ENCODE results near the gene RAD51C.
"Not testable (repeated sequence)": the region's sequence is repeated elsewhere in the genome, so short reads cannot be mapped to it uniquely, and the experiment has no call there.

Gene RAD51C

GRCh38 chr17:58684462-58684861, 7.9 kb upstream of the RAD51C start:
- not testable (repeated sequence) for DNase-seq

DNA sequence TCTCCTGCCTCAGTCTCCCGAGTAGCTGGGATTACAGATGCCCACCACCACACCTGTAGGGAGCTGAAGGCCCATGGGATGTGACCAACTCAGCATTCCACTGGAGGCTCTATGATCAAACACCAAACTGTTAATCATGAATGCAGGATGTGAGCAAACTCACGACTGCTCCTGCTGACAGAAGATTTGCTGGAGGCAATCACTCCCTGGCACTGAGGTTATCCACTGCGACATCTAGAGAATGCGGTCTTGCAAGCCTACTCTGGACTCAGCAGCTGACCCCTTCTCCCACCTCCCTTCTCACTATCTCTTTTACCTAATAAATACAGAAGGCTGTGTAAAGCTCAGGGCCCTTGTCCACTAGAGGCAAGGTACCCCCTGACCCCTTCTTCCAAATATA, 5.4 kb upstream of the RAD51C start:
- no peak for DNase-seq

GRCh38 chr17:58688521-58688920, 3.9 kb upstream of the RAD51C start:
- DNase-seq: no peak

DNA sequence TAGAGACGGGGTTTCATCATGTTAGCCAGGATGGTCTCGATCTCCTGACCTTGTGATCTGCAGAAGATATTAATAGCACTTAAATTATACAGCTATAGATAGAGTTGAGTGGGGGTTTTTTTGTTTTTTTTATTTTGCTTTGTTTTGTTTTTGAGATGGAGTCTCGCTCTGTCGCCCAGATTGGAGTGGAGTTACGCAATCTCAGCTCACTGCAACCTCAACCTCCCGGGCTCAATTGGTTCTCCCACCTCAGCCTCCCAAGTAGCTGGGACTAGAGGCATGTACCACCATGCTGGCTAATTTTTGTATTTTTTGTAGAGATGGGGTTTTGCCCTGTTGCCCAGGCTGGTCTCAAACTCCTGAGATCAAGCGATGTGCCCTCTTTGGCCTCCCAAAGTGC, 2.4 kb upstream of the RAD51C start:
- not testable (repeated sequence) for DNase-seq

DNA sequence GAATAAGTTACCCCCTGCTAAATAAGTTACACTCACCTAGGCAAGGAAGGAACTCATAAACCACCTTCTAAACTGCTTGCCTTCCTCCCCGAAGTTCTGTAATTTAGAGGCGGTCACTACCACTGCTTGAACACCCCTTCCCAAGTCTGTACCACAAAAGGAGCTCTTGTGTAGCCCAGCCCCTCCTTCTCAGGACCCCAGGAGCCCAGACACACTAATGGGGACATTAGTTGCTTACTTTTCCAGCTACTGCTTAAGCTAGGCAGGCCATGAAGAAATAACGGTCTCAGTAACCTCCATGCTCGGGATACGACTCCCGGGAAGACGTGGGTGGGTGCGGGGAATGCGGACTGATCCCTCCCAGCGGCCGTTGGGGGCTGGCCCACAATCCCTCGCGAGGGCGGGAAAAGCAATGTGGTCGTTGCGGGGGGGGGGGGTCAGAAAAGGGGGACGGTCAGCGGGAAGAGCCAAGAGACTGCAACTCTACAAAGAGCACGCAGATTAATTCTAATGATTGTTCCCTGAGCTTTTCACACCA, 632 bp upstream of the RAD51C start, which contains the start of gene TEX14:
Gene TEX14 (minus strand): TSS at position 345 of the 538 bp plus-strand sequence. CDS start 40,044 bp downstream, outside the sequence.
- DNase-seq: no peak

DNA sequence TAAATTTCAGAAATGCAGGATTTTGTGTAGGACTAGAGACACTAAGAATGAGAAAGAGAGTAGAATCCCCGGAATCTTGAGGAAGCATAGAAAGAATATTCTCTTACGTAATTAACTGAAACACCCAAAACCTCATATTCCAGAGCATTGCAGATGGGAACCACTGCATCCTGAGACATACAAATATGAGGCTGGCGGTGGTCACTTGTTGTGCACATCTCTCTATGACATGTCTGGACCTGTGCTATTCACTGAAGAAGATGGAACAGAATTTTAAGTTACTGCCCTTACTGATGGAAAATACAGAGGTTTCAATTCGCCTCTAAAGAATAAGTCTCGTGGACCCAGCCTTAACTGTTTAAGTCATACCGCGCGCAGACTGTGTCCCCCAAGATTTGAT, 806 bp downstream of the RAD51C start:
- DNase-seq: no peak

- no peak for DNase-seq
Measured at GRCh38 chr17:58693751-58694150, 1.3 kb downstream of the RAD51C start.

- DNase-seq: no peak
Measured at GRCh38 chr17:58694302-58694701, 1.9 kb downstream of the RAD51C start.

- no peak for DNase-seq
Measured at GRCh38 chr17:58694826-58695225, 2.4 kb downstream of the RAD51C start.

- DNase-seq: no peak
Measured at GRCh38 chr17:58699771-58700170, 7.4 kb downstream of the RAD51C start.

- no peak for DNase-seq
Measured at GRCh38 chr17:58702045-58702476, 9.7 kb downstream of the RAD51C start.

DNA sequence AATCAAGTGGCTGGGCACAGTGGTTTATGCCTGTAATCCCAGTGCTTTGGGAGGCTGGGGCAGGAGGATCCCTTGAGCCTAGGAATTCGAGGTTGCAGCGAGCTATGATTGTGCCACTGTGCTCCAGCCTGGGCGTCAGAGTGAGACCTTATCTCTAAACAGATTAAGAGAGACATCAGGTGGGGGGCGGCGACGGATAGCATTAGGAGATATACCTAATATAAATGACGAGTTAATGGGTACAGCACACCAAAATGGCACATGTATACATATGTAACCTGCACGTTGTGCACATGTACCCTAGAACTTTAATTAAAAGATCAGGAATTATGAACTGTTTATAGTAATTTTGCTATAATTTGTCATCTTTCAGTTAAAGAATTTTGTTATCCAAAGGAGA, 10.3 kb downstream of the RAD51C start:
- DNase-seq: no peak

DNA sequence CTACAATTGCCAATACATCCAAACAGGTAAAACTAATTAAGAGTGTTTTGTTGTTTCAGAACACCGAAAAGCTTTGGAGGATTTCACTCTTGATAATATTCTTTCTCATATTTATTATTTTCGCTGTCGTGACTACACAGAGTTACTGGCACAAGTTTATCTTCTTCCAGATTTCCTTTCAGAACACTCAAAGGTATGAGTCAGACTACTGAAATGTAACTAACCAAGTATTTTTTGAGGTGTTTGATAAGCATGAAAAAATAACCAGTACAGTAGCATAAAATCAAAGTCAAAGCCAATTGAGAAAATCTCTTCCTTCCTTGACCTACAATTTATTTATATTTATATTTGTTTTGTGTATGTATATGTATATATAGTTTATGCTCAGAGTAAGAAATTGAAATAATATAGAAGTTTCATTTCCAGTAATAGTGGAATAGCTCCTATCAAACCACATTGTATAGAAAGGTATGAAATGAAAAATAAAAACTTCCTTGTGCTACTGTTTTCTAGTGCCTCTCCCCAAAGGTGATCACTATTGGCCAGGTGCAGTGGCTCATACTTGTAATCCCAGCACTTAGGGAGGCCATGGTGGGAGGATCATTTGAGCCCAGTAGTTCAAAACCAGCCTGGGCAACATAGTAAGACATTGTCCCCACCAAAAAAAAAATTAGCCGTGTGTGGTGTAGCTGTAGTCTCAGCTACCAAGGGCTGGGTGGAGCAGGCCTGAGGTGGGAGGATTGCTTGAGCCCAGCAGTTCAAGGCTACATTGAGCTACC, 10.9 kb downstream of the RAD51C start:
- no peak for DNase-seq

DNA sequence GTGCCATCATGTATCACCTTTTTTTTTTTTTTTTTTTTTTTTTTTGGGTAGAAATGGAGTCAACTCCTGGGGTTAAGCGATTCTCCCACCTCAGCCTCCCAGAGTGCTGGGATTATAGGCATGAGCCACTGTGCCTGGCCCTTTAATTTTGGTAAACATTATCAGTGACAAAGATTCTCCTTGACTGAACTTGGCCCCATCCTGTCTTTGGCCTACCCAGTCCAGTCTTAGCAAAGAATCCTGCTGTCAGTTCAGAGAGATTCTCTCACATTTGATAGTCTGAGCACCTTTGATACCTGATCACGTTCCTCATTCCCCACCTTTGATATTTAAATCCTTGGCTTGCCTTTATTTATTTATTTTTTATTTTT, 11.5 kb downstream of the RAD51C start:
- DNase-seq: no peak

DNA sequence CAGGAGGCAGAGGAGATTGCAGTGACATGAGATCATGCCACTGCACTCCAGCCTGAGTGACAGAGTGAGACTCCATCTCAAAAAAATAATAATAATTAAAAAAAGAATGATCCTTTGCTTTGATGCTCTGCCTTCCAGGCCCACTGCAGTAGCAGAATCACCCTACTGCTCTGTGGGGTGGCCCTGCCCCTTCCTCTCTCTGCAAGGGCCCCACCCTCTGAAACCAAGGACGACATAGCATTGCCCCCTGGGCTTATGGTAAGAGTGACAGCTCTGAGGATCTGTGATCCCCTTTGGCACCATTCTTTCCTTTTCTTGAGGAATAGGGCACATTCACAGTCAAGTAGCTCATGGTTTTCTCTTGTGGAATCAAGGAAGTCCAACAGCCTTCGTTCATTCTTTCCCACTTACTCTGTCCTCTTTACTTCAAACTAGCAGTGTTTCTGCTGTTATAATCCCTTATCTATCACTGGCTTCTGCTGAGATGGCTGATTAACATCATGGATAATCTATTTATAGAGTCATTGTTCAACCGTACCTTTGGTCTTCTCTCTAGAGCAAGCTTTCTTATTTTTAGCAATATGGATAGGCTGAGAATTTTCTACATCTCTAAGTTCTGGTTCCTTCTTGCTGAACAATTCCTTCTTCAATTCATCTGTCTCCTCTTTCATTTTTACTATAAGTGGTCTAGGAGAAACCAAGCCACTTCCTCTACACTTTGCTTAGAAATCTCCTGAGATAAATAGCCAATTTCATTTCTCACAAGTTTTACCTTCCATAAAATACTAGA, 14.1 kb downstream of the RAD51C start:
- no peak for DNase-seq

DNA sequence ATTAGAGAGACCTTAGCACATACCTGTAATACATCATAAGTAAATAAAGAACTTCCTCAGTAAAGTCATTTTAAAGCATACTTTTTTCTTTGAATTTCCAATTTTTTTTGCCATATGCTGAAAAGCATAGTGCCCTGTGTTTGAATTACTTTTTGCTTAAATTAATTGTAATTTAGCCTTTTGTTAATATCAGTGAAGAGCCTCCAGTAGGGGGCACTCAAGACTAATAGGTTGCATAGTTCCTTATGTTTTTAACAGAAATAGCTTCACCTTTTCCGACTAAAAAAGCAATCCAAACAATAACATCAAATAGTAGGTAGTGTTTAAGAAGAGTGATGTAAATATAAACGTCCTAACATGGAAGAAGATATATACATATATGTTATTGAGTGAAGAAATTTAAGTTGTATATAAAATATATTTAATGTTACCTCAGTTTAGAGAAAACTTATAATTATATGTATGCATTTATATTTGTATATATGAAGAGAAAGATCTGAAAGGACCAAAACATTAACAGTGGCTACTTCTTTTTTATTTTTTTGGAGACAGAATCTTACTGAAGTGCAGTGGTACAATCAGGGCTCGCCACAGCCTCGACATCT, 18.6 kb downstream of the RAD51C start:
- DNase-seq: peak; percentile 34

- no peak for DNase-seq
Measured at GRCh38 chr17:58722274-58722673, 29.9 kb downstream of the RAD51C start.

GRCh38 chr17:58722696-58723095, 30.3 kb downstream of the RAD51C start:
- DNase-seq: no peak

DNA sequence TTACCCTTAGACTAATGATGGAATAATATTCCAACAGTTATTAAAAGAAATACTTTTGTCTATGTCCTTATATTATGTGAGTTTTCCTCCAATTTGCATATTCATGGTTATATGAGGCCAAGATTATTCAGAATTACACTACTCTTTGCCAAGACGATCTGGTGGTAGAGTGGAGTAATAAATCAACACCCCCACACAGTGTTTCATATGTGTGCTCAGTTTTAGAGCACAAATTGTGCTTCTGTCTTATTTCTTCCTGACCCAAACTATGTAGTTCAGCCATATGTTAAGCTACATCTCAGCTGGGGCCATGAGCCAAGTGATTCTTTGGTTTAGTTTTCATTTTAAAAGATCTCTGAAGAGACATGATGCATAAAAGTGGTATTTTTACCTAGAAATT, 36.4 kb downstream of the RAD51C start:
- no peak for DNase-seq

DNA sequence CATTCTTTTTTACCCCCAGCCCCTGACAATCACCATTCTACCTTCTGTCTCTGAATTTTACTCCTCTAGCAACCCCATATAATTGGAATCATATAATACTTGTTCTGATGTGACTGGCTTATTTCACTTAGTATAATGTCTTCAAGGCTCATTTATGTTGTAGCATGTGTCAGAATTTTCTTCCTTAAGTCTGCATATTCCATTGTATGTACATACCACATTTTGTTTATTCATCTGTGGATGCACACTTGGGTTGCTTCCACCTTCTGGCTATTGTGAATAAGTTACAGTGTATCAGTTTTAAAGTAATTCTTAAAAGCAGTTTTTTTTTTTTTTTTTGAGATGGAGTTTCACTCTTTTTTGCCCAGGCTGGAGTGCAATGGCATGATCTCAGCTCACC, 38.5 kb downstream of the RAD51C start:
- DNase-seq: no peak

DNA sequence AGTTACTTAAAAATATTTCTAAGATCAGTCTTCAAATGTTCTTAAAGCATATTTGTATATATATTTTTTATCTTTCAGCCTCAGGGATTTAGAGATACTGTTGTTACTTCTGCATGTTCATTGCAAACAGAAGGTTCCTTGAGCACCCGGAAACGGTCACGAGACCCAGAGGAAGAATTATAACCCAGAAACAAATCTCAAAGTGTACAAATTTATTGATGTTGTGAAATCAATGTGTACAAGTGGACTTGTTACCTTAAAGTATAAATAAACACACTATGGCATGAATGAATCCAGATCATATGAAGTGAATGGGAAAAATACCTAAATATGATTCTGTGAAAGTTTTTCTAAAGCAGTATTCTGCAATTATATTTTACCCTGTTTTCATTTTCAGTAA, 41.6 kb downstream of the RAD51C start:
- DNase-seq: no peak

DNA sequence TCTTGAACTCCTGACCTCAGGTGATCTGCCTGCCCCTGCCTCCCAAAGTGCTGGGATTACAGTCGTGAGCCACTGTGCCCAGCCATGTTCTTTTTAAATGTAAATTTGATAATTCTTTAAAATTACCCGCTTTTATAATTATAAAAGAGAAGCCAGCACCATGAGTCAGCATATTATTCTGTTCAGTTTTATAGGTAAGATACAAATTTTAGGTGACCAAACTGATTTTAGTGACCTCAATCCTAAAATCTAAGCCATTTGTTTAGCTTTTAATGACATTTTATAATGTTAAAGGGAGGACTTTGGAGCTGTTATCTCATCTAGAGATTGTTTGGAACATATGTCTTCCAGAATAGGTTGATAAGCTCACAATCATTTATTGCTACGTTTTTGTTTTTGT, 42.4 kb downstream of the RAD51C start:
- no peak for DNase-seq

DNA sequence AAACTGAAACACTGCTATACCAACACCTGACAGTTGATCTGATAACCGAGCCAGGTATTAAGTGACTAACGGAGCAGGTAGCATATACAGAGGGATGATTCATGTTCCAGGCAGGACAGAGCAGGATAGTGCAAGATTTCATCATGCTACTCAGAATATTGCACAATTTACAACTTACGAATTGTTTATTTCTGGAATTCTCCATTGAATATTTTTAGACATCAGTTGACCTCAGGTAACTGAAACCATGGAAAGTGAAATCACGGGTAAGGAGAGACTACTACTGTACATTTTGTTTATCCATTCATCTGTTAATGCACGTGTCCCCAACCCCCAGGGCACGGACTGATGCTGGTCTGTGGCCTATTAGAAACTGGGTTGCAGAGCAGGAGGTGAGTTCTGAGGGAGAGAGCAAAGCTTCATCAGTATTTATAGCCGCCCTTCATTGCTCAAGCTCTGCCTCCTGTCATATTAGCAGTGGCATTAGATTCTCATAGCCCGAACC, 48.8 kb downstream of the RAD51C start:
- no peak for DNase-seq
